Forelimb muscle (tissue), 1 donor: ENCODE data around the gene TMEM51. TPM values are rescaled to one million over a fixed set of nuclear protein-coding genes. Genes with fewer than 3 reads are reported as not detected.

ENCODE experiments used
- DNase-seq: peaks from one replicate; pipeline ENCODE4 v3.0.0-alpha.2; 2013; ENCODE audit warnings: low read depth
- polyA plus RNA-seq: library from polyadenylated mRNA; unstranded; fragments of 120-200 nt; gene quantifications from one replicate; pipeline ENCODE4 v1.2.1, GENCODE V29; 2013; ENCODE audit not compliant: insufficient read length

Gene TMEM51
- polyA plus RNA-seq, 1 donor = 9.9 TPM

- DNase-seq = no peak
Observed at GRCh38 chr1:15195420-15196052, 42.0 kb downstream of the TMEM51 start.

GRCh38 chr1:15196069-15196468, 42.5 kb downstream of the TMEM51 start:
- no peak for DNase-seq

DNA sequence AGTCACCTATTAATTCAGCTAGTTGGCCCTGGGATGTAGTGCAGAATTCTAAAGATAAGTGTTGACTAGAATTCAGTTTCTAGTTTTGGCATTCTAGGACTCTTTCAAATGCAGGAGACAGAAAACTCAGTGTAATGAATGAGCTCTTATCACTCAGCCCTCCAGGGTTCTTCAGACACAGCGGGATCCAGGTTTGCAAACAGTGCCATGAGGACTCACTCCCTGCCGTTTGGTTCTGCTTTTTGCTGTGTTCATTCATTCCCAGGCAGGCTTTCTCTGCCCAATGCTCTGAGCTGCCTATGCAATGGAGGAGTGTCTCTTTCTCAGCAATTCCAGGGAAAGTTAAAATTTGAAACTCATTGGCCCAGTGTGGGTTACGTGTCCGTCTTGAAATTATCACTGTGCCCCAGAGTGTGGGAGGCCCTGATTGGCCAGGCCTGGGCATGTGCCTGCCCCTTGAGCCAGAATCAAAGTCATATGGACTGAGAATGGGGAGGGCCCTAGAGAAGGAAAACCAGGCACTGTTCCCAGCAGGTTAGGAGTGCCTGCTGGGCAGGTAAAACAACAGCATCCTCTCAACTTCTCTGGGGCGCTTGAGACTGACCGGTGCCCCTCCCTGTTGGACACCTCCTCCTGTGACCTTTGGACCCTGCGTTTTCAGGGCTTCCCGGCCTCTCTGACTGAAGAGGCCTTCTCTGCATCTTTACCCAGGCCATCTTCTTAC, 43.4 kb downstream of the TMEM51 start:
- no peak for DNase-seq

DNA sequence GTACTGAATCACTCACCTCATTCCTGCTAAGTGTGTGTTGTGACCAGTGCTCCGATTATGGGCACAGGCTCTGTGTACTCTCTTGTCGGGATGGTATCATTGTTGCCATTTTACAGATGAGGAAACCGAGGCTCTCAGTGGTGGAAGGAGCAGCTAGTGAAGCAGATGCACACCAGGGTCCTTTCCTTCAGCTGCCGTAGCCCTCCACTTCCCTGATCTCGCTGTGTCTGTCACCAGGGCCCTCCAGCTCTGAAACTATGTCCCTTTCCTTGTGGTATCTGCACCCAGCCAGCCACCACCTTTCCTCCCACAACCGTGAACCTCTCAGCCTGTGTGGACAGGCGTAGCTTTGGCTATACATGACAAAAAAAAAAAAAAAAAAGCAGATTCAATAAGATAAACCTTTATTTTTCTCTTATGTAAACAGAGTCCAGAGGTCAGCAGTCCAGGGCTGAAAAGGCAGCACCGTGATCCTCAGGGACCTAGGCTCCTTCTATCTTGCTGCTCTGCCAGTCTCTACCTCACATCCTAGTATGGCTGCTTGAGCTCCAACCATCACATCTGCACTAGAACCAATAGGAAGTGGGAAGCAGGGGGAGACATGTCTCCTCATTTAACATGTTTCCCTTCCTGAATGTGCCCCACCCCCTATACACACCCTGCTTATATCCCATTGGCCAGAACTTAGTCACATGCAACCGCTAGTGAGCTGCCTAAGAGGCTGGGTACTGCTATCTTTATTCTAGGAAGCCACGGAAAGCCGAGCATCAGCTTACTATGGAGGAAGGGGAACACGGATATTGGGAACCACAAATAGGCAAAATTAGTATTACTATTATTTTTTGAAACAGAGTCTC, 44.3 kb downstream of the TMEM51 start:
- DNase-seq = no peak

DNA sequence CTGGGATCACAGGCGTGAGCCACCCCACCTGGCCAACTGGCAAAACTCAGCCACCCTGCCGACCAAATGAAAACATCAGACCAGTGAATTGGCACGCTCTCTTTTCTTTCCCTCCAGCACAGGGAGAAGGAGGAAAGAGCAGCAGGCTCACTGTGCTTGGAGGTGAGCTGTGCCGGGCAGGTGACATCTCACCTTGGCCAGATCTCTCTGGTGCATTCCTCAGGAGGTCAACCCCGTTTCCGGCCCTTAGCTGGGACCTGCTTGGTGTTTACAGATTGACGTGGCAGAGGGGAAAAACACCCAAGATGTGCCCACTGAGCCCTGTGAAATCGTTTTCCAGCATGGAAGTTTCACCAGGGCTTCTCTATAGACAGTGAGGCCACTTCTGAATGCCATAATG, 45.1 kb downstream of the TMEM51 start:
- no peak for DNase-seq

DNA sequence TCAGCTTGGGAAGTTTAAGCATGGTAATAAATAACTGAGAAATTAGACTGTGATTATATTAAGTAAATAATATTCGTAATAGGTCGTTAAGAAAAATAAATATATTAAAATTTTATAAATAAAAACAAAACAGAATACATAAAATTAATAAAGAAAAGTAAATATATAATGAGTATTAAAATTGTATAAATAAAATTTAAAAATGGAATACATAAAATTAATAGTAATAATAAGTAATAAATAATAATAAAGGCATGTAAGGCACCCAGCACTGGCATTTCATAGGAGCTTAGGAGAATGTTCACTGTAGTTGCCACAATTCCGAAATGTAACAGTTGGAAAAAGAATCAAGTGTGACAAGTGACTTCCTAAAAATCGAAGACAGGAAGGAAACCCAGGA, 47.7 kb downstream of the TMEM51 start:
- no peak for DNase-seq

DNA sequence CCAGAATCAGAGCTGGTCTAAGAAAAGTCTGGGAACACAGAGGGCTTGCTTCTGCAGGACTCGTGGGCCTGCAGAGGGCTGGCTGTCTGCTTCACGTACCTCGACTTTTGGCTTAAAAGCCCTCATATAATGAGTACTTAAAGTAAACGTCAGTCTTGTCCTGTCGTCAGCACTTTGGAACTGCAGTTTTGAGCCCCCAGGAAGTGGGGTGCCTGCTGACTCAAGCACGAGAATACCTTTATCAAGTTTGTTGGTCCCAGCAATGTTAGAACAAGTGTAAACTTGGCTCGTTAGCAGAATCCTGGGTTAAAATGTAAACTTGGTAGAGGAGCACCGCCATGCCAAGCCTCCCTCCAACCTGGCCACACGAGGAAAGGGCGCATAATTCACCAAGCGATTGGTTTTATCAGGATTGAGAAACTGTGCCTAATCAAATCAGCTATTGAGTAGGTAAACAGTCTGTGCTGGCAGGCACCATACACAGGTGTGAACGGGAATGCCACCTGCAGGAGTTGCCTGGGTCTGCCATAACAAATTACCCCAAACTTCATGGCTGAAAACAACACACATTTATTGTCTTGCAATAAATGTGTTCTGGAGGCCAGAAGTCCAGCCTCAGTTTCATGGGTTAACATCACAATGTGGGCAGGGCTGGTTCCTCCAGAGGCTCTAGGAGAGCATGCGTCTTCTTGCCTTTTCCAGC, 48.5 kb downstream of the TMEM51 start:
- no peak for DNase-seq

DNA sequence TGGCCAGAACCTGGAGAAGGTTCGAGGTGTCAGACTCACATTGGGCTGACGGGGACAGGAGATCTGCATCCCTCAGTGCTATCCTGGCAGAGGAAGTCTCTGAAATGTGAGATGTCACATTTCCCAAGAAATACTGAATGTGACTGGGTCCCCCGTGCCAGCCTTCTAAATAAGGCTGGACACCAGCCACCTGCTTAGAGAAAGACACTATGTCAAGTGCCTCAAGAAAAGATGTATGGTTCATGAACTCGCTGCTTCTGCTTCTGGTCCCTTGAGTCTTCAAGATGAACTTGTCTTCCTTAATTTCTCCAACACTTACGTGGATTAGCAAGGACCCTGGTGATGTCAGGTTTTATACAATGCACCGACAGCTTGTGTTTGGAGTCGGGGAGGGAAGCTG, 51.4 kb downstream of the TMEM51 start:
- no peak for DNase-seq

DNA sequence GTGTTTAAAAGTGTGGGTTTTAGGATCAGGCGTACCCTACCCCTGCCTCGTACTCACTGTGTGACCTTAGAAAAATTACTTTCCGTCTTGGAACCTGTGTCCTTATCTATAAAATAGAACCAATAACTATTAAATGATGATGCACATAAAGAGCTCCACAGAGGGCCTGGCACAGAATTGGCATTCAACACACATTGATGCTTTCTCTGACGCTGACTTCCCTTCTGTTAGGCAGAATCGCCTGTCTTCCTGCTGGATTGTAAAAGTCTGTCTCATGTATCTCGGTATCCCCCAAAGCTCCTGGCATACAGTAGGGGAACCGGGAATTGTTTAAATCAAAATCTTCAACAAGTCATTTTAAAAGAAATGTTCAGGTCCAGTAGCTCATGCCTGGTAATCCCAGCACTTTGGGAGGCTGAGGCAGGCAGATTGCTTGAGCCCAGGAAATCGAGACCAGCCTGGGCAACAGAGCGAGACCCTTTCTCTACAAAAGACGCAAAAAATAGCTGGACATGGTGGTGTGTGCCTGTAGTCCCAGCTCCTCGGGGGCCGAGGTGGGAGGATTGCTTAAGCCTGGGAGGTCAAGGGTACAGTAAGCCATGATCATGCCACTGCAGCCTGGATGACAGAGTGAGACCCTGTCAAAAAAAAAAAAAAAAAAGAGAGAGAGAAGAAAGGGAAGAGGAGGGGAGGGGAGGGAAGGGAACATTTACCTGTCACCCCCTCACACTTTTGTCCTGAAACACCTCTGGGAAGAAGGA, 52.2 kb downstream of the TMEM51 start:
- no peak for DNase-seq

GRCh38 chr1:15206418-15207030, 53.0 kb downstream of the TMEM51 start:
- no peak for DNase-seq

DNA sequence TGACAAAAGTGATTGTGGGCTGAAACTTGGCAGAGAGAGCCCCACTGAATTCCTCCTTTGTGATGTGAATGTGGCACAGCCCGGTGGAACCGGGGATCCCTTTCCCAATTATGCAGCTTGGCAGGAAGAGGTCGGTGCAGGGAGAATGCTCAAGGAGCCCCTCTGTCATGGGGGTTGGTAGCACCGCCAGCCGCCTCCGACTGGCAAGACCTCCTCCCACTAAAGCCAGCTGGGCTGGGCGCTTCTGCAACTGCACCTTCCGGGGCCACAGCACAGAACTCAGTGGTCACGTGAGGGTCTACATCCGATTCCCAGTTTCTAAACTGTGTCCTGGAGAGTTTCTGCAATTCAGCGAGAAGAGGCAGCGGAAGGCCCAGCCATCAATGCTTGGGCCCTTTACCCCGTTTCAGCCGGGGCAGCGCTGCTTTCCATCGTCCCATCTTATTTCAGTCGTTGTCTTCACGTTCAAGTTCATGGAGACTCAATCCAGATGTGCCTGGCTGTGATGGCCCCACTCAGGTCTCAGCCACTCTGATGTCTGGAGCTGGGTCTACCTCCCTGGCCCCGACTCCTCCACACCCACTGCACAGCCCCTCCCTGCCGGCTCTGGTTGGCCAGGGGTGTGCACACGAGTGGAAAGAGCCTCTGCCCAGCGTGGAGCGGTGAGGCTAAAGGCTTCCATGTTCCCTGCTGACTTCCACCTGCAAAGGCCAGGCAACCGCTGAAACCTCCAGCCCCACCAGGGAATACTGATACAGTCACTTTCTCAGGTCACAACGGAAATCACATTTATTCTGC, 53.7 kb downstream of the TMEM51 start:
- no peak for DNase-seq

GRCh38 chr1:15207829-15208429, 54.4 kb downstream of the TMEM51 start:
- no peak for DNase-seq

DNA sequence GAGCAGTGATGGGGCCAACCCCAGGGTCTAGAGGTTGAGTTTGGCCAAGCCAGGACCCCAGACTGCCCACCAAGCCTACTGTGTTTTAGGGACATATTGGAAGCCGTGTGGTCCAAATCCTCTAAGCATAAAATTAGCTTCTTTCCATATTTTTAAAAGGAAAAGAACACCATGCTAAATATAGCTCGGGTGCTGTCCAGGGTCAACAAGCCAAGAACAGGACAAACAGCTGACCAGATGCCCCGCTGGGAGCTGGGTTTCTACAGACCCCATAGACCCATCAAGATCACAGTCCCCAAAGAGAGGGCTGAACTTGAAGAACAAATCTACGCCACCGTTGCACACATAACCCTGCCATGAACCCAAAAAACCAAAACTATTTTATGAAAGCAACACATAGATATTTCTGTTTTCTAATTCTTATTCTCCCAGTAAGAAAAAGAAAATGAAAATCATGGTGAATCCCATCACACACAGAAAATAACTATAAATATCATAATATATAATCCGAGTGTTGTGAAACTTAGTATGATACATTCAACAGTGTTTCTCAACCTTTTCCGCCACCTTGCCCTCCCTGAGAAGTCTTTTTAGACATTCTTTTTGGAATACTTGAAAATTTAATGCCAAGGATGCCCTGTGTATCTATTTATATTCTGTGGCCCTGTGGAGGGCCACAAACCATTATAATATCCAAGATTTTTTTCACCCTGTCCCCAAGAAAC, 57.3 kb downstream of the TMEM51 start:
- DNase-seq = no peak

DNA sequence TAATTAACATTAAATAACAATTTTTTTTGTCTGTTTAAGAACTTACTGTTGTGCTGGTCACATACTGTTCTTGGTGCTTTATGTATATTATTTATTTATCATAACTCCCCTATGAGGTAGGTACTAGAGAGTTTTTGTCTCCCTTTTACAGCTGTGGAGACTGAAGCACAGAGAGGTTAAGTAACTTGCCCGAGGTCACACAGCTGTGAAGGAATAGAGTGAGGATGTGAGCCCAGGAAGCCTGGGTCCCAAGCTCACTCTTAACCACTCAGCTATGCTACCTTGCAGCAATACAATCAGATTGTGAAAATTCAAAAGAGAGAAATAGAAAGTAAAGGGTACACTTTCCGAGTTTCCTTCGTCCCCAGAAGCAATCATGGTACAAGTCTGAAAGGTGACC, 57.9 kb downstream of the TMEM51 start:
- no peak for DNase-seq

DNA sequence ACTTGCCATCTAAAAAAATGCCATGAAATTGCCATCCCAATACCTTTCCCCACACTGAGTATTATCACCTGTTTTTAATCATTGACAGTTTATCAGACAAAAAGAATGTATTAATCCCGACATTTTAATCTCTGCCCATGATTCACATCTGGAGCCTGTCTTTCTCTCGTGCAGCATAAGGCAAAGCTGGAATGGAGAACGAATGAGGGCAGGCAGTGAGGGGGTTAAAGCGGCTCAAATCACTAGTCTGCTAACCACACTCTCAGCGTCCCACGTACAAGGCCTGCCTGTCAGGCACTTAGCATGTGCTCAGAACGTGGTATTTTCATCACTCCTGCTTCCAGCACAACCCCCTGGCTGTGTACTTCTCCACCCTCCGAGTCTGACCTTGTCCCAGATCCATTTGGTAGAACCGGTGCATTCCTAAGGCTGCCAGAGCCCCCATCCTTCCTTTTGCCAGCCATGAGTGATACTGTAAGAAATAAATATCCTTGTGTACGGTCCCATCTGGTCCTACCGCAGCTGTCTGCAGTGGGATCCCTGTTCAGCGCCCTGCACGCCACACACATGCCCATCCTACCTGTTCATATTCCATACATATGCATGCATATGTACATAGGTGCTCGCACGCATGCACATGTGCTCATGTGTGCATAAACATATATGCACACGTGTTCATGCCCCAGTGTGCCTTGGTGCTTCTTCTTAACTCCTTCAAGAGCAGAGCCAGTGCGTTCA, 58.8 kb downstream of the TMEM51 start:
- no peak for DNase-seq

- DNase-seq = no peak
Observed at GRCh38 chr1:15212954-15213291, 59.4 kb downstream of the TMEM51 start.

- no peak for DNase-seq
Observed at GRCh38 chr1:15213341-15213821, 59.8 kb downstream of the TMEM51 start.

DNA sequence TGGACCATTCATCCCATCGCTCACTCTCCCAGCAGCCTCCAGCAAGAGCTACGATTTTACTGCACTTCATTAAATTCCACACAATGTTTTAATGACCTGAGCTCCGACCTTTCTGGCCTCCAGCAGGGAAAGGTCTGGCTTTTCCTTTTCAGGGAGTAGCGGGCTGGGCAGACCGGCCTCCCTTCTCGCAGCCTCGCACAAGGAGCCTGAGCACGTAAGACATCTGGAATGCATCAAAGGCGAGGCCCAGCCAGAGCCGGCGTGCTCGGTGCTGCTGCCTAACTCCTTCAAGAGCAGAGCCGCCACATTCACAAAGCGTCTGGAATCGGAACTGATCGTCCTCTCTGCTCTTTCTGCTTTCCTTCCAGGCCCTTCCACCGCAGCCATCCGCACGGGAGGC, 61.0 kb downstream of the TMEM51 start:
- peak; percentile 62 for DNase-seq
